SK-N-SH (cell line): ENCODE measurements around the gene FMN1. TPM values are rescaled to one million over a fixed set of nuclear protein-coding genes. Genes with fewer than 3 reads are reported as not detected.

Experiments used
- polyA plus RNA-seq, 3 experiments: library from polyadenylated mRNA; depleted of rRNA; stranded (reverse); fragments of >200 nt; gene quantifications; 2 replicates each; pipeline ENCODE4 v1.2.3, GENCODE V29; 2012
- small RNA-seq, 7 experiments: library from RNA; depleted of rRNA; stranded (forward); fragments of <200 nt; gene quantifications; one replicate each; pipeline ENCODE3, GENCODE V24; 2012

The FMN1 gene
- polyA plus RNA-seq, 1 of the 3 experiments (the other 2 are of a cell fraction), result 9.1 TPM

Small RNA genes lying within 50 kb of the gene (small RNA-seq; reads per million reads assigned to genes)
- 0 reads per million in 7 experiments for gene RF00591

Other genes with a start within 250 kb of the FMN1 start
- gene RYR3, start 116.3 kb upstream of the FMN1 start, polyA plus RNA-seq (2012; rRNA removed), result 0.02 and 0.08 TPM in 2 replicates